Transverse colon (tissue), 4 donors: ENCODE results near the gene AP1S3. TPM values are rescaled to one million over a fixed set of nuclear protein-coding genes. Genes with fewer than 3 reads are reported as not detected.

Experiments
- DNase-seq: peaks from one replicate; pipeline ENCODE4 v3.0.0-alpha.2; 2019
- H3K27ac ChIP-seq, 4 donors: fragments of 200-600 bp; sonication (generic); 2 replicates each; pipeline ENCODE4 v1.5.1; 2016 to 2018; ENCODE audit warnings: inconsistent platforms in 4 of 4
- H3K27me3 ChIP-seq: fragments of 200-600 bp; sonication (generic); 2 replicates; pipeline ENCODE4 v1.5.1; 2017; ENCODE audit warnings: inconsistent platforms
- H3K36me3 ChIP-seq, 4 donors: fragments of 200-600 bp; sonication (generic); 2 replicates each; pipeline ENCODE4 v1.5.1; 2017 to 2019; ENCODE audit warnings: inconsistent platforms in 4 of 4
- H3K4me1 ChIP-seq, 4 donors: fragments of 200-600 bp; sonication (generic); 2 replicates each; pipeline ENCODE4 v1.5.1; 2017 to 2020; ENCODE audit warnings: inconsistent platforms in 4 of 4
- H3K4me3 ChIP-seq, 4 donors: fragments of 200-600 bp; sonication (generic); 1 replicate in 1 of 4; 2 replicates in 3 of 4; pipeline versions ENCODE4 v1.5.1 to v1.6.1; 2017 to 2019; ENCODE audit warnings: inconsistent platforms in 4 of 4
- H3K9me3 ChIP-seq, 2 donors: fragments of 200-600 bp; sonication (generic); 2 replicates each; pipeline ENCODE4 v1.5.1; 2017 to 2019; ENCODE audit warnings: inconsistent platforms in 2 of 2
- CTCF ChIP-seq, 5 experiments: fragments of 200-600 bp in 3 of 5; fragments of 450-650 bp in 2 of 5; sonication (generic) in 3 of 5; IDR thresholded peaks; 1 replicate in 2 of 5; 2 replicates in 3 of 5; pipeline ENCODE4 v1.5.1; 2016 to 2017; ENCODE audit warnings: antibody characterized with exemption in 5 of 5, inconsistent platforms in 3 of 5, mild to moderate bottlenecking in 2 of 5, moderate library complexity in 1 of 5
- EP300 ChIP-seq: sonication (generic); formaldehyde crosslinking; IDR thresholded peaks from one replicate; pipeline ENCODE4 v1.6.1; 2017; ENCODE audit warnings: antibody characterized with exemption, low read depth
- POLR2A ChIP-seq: fragments of 450-650 bp; IDR thresholded peaks from one replicate; pipeline ENCODE4 v1.6.1; 2016; ENCODE audit warnings: antibody characterized with exemption, mild to moderate bottlenecking, moderate library complexity
- POLR2AphosphoS5 ChIP-seq, 3 donors: sonication (generic); formaldehyde crosslinking; IDR thresholded peaks; one replicate each; pipeline ENCODE4 v1.6.1; 2016; ENCODE audit warnings: antibody characterized with exemption in 3 of 3
- WGBS, 2 donors: methylation state at CpG; one replicate each; pipeline ENCODE4 v1.1.5; 2018; ENCODE audit warnings: low coverage in 1 of 2; 5-methylcytosine and 5-hydroxymethylcytosine counted together
- in situ Hi-C, 4 donors: fragments of 200-750 bp; cut with MboI; loops; one replicate each; pipeline versions ENCODE4 v1.15.0 to v1.15.1; 2017; ENCODE audit warnings: low sequenced_read_pairs in 3 of 4, low pct_ligation_motif_present in 1 of 4, low pct_unique_long_range_greater_than_20kb in 1 of 4
- intact Hi-C: fragments of 100-400 bp; cut with DNase I; formaldehyde crosslinking; loops from one replicate; pipeline ENCODE4 v1.15.1; 2023; ENCODE audit warnings: low total_unique reads
- total RNA-seq, 4 donors: library from RNA; depleted of rRNA; stranded (reverse); fragments of >200 nt; gene quantifications; one replicate each; pipeline ENCODE4 v1.1.0, GENCODE V29; 2016

The AP1S3 gene
- total RNA-seq, 4 donors from 2014 or later, result 2.3 to 6.7 (median 3.0) TPM; not detected in 1

- no peak overlapping the region for H3K4me3 ChIP-seq
- in situ Hi-C loops (no loop called here), intact Hi-C loops (no loop called here)
- H3K36me3 ChIP-seq, result peaks cover 0 to 13% (median 5%) of the 10 kb centered on the region in 4 donors
- H3K9me3 ChIP-seq, result no peaks in the 10 kb centered on the region
- no peaks in the 10 kb centered on the region for H3K4me1 ChIP-seq
- WGBS, 2 donors, result 94 to 100% methylated on average over 2 to 7 of the region's 7 CpGs
- no peak for TF ChIP-seq CTCF (IDR thresholded peaks at IDR 0.05)
- no peak for TF ChIP-seq POLR2AphosphoS5 (IDR thresholded peaks at IDR 0.05)
- no peak for TF ChIP-seq POLR2A
- TF ChIP-seq EP300, result no peak
- no peak overlapping the region for H3K27ac ChIP-seq
- DNase-seq, result no peak
- no peaks in the 10 kb centered on the region for H3K27me3 ChIP-seq
Measured at GRCh38 chr2:223870840-223871611, 33.6 kb upstream of the AP1S3 start.

GRCh38 chr2:223868005-223868404 is 30.6 kb upstream of the AP1S3 start:
- Histone ChIP-seq H3K27ac (no peak overlapping the region), H3K36me3 (no peaks in the 10 kb centered on the region), H3K4me1 (no peaks in the 10 kb centered on the region), H3K4me3 (no peak overlapping the region), H3K9me3 (no peaks in the 10 kb centered on the region), H3K27me3 (no peaks in the 10 kb centered on the region)
- in situ Hi-C loops (no loop called here), intact Hi-C loops (no loop called here)
- DNase-seq, result peak; percentile 37
- no peak for TF ChIP-seq POLR2AphosphoS5 (IDR thresholded peaks at IDR 0.05)
- WGBS, 2 donors, result 83% methylated on average over 3 of the region's 3 CpGs; no CpG with 5 or more reads in 1 of the 2 donors

- Histone ChIP-seq H3K4me3 (no peak overlapping the region), H3K36me3 (no peaks in the 10 kb centered on the region), H3K4me1 (peaks cover 0 to 10% (median 6%) of the 10 kb centered on the region in 4 donors), H3K27me3 (no peaks in the 10 kb centered on the region), H3K27ac (no peak overlapping the region), H3K9me3 (no peaks in the 10 kb centered on the region)
- no peak for DNase-seq
- WGBS, 2 donors, result 70 to 78% methylated on average over 1 to 2 of the region's 2 CpGs
- intact Hi-C loops (no loop called here), in situ Hi-C loops (no loop called here)
- TF ChIP-seq CTCF (IDR thresholded peaks at IDR 0.05), result no peak
- TF ChIP-seq EP300, result no peak
- no peak for TF ChIP-seq POLR2AphosphoS5 (IDR thresholded peaks at IDR 0.05)
- no peak for TF ChIP-seq POLR2A
Measured at GRCh38 chr2:223865907-223866508, 28.6 kb upstream of the AP1S3 start.

GRCh38 chr2:223865124-223865523 is 27.7 kb upstream of the AP1S3 start:
- Histone ChIP-seq H3K4me3 (no peak overlapping the region), H3K9me3 (no peaks in the 10 kb centered on the region), H3K27ac (no peak overlapping the region), H3K36me3 (no peaks in the 10 kb centered on the region), H3K27me3 (no peaks in the 10 kb centered on the region), H3K4me1 (peaks cover 5 to 18% (median 13%) of the 10 kb centered on the region in 4 donors)
- TF ChIP-seq EP300, result no peak
- no peak for TF ChIP-seq POLR2A
- no peak for TF ChIP-seq POLR2AphosphoS5 (IDR thresholded peaks at IDR 0.05)
- TF ChIP-seq CTCF (IDR thresholded peaks at IDR 0.05), result no peak
- intact Hi-C loops, result no loop called here
- in situ Hi-C loops, result no loop called here
- 84 to 88% methylated on average over 4 of the region's 4 CpGs for WGBS, 2 donors
- no peak for DNase-seq
